HG03460 (cell line): ENCODE data around the gene MFRP.
A peak's percentile ranks its signal among the peaks of the same experiment; 100 is the strongest.
"Not testable (repeated sequence)": the region's sequence is repeated elsewhere in the genome, so short reads cannot be mapped to it uniquely, and the experiment has no call there.

ENCODE experiments used
- ATAC-seq: cut with Tn5 transposase; IDR thresholded peaks from one replicate; pipeline ENCODE4 v1.9.1; 2021; ENCODE audit not compliant: unreplicated experiment

Gene MFRP

GRCh38 chr11:119346605-119347004 is at the start of gene MFRP:
TSS of gene MFRP (minus strand) at chr11:119346705. CDS start at chr11:119346513, 192 bp downstream.
- no peak for ATAC-seq

GRCh38 chr11:119391275-119391674 is 44.8 kb upstream of the MFRP start:
- no peak for ATAC-seq

- ATAC-seq, result no peak
Measured at GRCh38 chr11:119389611-119390254, 43.2 kb upstream of the MFRP start.

DNA sequence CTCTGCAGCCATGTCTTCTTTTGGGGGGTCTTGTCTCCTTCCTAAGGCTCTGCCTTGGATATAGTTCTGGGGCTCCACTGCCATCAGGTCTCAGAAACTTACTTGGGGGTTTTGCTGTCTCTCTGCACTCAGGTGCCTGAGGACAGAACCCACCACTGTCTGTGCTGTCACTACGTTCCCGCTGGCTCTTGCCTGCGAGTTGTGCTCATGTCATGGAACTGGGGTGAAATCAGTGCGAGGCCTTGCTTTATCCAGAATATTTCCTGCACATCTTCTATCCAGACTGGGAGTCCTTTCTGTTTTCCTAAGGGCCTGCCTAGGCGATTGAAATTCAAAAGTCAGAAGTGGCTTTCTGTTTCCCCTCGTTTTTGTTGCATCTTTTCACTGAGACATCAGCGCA is 41.6 kb upstream of the MFRP start:
- no peak for ATAC-seq

- ATAC-seq, result no peak
Measured at GRCh38 chr11:119384332-119384731, 37.8 kb upstream of the MFRP start.

GRCh38 chr11:119382513-119382912 is 36.0 kb upstream of the MFRP start:
- ATAC-seq, result not testable (repeated sequence)

DNA sequence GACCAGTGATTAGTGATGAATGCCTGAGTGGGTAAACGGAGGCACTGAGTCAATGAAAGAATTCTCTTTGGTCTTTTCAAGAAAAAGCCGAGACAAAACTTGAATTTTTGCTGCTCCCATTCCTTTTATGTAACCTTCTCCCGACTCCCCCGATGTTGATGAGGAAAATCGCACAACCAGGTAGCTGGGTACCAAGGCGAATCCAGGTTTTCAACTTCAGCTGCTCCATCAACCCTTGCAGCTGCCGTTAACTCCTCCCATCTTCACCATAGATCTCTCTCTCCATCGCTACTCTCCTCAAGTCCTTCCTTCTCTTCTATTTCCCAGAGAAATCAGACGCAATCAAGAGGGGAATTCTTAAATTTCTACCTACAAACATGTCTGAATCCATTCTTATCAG is 35.6 kb upstream of the MFRP start:
- no peak for ATAC-seq

- peak; percentile 99 for ATAC-seq
Measured at GRCh38 chr11:119381181-119381988, 34.9 kb upstream of the MFRP start, which contains the start of gene USP2. TSS of gene USP2 (minus strand) at chr11:119381690. CDS start at chr11:119373480, 8,210 bp downstream.

DNA sequence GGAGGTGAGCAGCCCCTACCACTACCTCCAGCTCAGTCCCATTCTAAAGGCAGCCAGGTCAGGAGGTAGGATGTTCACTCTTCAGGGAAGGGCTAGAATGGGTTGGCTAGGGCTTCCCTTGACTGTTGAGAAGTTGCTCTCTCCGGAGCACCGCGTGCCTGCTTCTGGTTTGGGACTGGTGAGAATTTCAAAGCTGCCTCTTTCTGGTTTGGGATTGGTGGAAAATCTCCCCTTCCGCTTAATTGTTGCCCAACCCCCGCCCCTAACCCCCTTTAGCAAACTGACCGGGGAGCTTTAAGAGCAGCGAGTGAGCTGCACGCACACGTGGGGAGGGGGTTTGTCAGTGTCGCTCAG is 34.3 kb upstream of the MFRP start:
- no peak for ATAC-seq

GRCh38 chr11:119380160-119380826 is 33.8 kb upstream of the MFRP start:
- ATAC-seq, result no peak

DNA sequence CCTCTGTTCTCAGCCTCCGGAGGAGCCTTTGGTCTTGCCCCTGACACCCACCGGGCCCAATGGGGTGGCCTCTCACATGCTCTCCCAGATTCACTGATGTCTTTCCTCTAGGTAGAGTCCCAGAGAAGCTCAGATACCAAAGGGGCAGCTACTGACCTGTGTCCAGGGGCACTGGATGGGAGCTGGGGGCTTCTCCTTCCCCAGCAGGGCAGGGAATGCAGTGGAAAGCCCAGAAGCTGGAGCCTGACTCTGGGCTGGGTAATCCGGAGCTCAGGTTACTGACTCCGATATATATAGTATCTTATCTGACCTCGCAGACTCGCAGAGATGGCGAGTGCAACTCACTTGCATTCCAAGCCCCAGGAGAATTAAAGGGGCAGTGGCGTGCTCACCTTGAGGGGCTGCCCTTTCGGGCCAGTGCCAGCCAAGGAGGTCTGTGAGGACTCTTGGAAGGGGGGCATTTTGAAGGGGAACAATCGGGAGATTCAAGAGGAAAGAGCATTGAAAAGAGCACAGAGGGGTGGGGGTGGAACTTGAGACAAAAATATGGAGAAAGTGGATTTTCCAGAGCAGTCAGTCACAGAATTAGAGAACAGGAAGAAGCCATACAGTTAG is 32.5 kb upstream of the MFRP start:
- no peak for ATAC-seq

DNA sequence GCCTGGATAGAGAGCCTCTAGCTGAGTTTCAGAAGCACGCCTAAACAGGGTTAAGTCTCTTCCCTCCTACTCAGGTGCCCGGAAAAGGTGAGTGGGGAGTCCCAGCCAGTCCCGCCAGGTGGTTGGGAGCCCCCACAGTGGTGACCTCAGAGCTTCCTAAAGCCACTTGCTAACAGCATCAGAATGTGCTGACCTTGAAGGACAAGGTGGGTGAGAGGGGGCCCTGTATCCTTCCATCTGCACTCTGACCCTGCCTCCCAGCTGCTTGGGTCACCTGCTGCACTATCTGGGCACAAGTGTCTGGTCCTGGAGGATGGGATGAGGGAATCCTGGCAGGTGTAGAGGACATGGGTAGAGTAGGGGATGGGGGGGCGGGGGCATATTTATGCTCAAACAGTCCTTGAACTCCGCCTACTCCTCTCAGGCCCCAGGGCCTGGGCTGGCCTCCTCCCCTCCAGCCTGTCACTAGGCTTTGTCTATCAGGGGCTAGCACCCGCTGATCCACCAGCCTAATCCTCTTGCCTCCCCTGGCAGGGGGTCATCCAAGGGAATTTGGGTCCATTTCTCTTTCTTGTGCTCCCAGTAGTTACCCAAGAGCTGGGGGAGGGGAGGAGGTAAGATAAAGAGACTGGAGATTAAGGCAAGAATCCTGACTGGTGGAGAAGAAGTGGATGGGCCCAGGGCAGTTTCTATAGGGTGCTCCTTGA is 31.6 kb upstream of the MFRP start:
- ATAC-seq, result no peak

DNA sequence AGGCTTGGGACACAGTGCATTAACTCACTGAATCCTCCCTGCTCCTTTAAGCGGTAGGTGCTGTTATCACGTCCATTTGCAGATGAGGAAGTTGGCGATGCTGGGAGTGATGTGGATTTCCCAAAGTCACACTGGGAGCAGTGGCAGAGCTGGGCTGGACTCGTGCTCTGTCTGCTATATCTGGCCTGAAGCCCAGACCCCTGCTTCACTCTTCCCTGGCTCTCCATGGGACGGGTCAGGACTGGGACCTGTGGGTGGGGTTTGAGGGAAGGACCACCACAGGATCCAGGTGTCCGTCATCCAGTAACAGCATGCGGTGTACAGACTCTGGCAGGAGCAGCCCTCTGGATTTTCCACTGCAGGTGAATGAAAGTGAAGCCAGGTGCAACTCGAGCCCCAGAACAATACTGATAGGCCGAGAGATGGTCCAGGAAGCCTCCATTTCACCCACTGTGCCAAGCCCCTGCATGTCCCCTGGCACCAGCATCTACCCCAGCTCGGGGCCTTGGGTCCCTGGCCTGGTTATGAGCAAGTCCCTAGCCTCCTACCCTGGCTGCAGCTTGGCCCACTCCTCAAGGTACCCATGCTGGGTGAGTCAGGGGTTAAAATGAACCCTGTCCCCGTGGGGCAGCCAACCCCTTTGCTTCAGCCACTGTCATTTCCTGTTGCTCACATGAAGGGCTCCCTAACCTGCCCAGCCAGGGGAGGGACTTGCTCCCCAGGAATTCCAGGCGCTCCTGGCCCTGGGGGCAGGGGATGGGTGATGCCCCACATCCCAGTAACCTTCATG is 30.8 kb upstream of the MFRP start:
- no peak for ATAC-seq

DNA sequence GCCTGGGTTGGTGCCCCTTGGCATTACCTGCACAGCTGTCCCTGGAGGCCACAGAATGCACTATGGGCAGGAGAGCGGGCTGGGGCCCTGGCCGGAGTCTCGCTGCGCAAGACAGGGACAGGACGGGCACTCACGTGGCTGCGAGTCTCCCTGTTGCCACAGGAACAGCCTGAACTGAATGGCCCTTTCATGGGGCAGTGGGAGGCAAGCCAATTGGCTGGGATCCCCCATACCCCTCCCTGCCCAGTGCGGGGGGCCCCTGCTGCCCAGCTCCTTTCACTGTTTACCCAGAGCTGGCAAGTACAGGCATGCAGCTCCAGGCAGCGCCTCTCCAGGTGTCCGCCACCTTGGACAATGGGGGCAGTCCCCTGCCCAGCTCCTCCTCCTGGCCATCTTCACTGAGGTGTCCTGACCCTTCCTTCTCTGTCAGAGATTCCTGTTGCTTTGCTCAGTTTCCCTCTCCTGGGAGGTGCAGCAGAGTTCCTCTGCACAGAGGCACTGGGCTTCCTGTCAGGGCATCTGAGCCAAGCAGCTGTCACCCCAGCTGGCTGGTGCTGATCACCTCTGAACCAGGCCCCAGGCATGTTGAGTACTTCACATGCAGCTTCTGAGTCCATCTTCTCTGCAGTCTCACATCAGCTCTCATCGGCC is 29.8 kb upstream of the MFRP start:
- no peak for ATAC-seq

DNA sequence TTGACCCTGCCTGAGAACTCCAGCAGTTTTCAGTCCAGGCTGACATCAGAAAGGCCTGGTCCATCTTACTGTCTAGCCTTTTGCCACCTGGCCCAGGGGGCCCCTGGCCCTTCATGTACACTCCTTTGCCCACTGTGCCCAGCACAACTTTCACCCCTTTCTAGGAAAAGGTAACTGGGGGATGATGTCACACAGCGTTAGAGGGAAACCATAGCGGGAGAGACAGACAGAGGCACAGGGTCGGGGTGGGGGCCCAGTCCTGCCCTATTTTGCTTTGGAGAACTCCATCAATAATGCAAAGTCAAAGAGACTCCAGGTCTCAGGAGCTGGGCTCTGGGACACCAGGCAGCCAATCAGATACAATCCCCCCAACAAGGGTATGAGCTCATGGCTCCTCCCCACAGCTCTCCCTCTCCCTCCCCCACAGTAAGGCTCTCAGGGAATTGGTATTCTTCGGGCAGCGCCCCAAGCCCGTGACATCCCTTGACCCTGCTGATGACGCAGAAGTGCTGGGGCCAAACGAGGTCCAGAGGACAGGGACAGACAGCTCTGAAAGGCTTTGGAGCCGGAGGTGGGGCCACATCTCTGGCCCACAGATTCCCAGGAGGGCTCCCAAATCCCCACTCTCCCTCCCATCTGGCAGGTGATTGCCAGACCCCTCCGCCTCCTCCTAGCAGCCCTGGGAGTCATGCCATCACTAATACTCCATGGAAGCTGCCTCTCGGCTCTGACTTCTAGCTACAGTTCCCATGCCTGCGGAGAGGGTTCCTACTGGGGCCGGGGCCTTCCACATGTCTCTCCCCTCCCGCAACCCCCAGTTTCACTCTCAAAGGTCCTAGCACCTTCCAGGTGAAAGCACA is 29.1 kb upstream of the MFRP start:
- no peak for ATAC-seq

DNA sequence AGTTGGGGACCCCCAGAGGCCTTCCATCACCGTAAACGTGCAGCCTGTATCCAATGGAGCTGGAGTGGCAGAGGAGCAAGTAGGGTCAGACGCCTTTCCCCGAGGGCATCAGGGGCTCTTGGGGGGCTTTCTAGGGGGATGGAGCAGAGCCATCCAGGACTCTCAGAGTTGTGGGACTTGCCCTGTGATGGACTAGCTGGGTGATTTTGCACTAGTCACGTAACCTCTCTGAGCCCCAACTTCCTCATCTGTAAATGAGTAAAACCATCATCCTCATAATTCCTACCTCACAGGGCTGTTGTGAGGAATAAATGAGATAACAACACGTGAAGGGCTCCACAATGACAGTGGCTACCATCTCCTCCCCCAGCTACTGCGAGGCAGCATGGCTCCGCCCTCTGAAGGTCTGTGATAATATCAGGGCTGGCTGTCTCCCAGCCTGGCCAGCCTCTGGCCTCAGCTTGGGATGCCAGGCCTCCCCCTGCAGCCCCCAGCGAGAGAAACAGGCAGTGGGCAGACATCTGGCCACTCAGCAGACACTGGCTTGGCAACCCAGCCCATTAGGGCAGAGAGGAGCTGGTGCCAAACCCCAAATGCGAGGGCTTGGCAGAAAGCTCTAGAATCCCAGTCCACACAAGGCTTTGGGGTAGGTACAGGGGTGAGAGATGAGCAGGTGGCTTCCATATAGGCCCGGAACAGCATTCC is 28.3 kb upstream of the MFRP start:
- ATAC-seq, result no peak

- no peak for ATAC-seq
Measured at GRCh38 chr11:119373921-119374631, 27.6 kb upstream of the MFRP start.
